Stimulated activated CD8-positive, alpha-beta memory T cell treated with anti-CD3 and anti-CD28 coated beads, Interleukin-4, amount 100 ng/mL, for 48 hours (primary cell): ENCODE data around the gene RICTOR.
"Not testable (repeated sequence)": the region's sequence is repeated elsewhere in the genome, so short reads cannot be mapped to it uniquely, and the experiment has no call there.

ENCODE experiments used
- DNase-seq: peaks from one replicate; pipeline ENCODE4 v3.0.0-alpha.2; 2020

RICTOR gene

DNA sequence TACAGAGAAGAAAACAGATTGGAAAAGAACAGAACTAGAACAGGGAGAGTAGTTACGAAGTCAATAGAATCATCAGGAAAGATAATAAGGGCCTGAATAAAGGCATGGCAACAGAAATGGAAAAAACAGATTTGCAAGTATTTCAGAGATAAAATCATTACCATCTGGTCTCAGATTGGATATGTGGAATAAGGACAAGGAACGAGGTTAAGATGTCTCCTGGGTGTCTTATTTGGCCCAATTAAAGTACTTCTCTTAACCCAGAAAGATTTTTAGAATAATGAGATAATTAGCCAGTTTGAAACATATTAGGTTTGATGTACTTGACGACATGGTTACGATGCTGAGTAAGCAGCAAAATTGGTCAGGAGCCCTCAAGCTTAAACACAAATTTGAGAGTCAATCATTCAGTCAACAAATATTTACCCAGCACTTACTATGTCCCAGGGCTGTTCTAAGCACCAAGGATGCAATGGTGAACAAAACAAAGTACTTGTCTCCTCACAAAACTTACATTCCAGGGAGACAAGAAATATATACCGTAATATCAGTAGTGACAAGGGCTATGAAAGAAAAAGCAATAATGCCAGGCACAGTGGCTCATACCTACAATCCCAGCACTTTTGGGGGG is 18.3 kb downstream of the RICTOR start:
- DNase-seq, result no peak

DNA sequence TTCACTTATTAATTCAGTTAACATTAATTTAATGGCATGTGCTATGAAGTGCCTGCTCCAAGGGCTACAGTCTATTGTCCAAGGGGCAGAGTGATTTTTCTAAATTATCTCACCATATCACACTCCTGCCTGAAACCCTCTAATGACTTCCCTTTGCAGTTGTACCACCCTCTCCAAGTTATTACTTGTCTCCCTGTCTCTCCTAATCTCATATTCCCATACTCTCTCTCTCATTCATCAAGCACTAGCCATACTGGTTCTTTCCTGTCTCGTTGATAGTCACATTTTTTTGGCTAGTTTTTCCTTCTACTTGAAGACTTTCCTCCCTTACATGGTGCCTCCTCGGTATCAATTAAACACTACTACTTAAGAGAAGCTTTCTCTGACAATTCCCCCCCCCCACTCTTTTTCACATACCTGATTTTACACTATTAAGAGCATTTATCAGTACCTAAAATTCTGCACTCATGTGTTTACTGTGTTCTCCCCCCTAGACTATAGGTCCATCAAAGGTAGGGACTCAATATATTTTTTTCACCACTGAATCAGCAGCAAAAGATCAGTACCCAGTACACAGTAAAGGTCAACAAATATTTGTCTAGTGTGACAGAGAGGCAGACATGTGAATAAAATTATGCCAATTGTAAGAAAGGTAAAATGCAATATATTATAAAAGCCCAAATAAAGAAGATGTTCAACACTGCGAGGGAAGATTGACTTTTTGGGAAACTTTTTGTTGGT is 19.0 kb downstream of the RICTOR start:
- DNase-seq, result no peak

DNA sequence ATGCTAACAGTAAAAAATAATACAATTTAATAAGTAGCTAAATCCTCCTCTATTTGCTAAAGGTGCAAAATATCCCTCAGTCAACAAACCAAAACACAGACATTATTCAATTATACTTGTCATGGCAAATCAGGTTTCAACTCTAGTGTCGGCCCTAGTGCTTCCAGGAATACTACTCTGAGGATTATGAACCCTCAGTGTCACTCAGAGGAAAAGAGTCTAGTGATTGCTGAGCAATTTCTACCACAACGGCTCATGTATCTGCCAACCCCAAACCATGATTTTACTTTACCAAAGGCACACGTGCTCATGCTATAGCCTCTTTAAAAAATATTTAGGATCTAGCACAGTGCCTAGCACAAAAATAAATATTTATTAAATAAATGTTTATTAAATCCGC is 21.0 kb downstream of the RICTOR start:
- no peak for DNase-seq

DNA sequence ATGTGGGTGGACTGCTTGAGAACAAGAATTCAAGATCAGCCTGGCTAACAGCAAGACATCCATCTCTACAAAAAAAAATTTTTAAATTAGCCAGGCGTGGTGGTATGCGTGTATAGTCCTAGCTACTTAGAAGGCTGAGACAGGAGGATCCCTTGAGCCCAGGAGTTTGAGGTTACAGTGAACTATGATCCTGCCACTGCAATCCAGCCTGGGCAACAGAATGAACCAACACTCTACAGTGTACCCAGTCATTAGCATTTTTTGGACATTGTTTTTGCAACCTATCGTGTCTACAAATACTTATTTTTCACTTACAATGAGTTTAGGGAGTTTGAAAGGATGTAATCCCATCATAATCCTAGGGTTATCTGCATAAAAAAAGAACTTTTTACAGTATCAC is 22.1 kb downstream of the RICTOR start:
- no peak for DNase-seq

DNA sequence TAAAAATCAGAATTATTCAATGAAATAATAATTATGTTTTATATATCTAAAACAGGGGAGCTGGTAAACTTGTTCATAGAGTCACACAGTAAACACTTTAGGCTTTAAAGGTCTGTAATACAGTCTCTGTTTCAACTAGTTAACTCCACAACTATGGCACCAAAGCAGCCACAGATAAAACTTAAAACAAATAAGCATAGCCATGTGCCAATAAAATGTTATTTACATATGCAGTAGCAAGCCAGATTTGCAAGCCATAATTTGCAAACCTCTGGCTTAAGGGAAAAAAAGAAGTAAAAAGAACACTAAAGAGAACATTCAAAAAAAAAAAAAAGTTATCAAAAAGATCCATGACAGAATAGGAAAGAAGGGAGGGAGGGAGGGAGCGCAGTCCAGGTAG is 24.9 kb downstream of the RICTOR start:
- DNase-seq, result no peak

DNA sequence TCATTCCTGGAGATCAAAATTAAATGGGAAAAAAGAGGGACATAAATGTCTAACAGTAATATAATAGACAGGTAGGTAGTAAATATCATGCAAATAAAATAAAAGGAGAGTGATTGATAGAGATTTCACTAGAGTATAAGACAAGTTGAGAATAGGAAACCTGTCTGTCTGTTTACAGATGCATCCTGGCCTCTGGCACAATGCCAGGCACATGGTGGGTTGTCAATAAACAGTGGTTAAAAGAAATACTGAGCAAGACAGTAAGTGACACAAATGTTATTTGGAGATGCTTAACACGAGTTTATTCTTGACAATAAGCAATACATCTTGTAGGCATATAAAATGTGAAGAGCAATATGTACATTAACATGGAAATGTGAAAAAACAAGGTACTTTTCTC is 33.3 kb downstream of the RICTOR start:
- no peak for DNase-seq

DNA sequence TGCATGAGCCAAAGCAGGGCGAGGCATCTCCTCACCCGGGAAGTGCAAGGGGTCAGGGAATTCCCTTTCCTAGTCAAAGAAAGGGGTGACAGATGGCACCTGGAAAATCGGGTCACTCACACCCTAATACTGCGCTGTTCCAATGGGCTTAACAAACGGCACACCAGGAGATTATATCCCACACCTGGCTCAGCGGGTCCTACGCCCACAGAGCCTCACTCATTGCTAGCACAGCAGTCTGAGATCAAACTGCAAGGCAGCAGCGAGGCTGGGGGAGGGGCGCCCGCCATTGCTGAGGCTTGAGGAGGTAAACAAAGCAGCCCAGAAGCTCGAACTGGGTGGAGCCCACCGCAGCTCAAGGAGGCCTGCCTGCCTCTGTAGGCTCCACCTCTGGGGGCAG is 39.7 kb downstream of the RICTOR start:
- DNase-seq, result not testable (repeated sequence)

DNA sequence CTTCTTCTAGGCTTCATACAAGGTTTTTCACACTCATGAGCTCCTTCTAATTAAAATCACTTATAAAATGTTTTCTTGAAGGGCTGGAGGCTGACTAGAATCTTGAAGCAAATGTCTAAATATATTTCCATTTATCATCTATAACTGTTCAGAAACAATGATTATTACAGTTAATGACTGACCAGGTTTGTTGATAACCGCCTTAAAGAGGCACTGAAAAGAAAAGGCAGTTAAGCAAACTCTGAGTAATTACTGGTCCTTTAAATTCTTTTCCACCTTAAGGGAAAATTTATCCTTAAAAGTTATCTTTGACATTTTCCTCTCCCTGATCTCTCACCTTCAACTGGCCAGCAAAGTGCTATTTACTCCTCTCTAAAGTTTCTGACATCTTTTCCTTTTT is 43.2 kb downstream of the RICTOR start:
- DNase-seq, result no peak

DNA sequence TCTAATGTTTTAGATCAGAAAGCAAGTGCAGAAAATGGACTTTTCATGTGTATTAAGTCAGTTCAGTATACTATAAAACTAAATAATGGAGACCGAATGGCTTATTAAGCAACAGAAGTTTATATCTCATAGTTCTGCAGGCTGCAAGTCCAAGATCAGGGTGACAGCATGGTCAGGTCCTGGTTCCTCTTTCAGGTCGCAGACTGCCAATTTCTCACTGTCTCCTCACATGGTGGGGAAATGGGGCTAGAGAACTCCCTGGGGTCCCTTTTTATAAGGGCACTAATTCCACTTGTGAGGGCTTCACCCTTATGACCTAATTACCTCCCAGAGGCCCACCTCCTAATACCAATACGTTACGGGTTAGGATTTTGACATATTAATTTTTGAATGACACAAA is 48.7 kb downstream of the RICTOR start:
- DNase-seq, result no peak

DNA sequence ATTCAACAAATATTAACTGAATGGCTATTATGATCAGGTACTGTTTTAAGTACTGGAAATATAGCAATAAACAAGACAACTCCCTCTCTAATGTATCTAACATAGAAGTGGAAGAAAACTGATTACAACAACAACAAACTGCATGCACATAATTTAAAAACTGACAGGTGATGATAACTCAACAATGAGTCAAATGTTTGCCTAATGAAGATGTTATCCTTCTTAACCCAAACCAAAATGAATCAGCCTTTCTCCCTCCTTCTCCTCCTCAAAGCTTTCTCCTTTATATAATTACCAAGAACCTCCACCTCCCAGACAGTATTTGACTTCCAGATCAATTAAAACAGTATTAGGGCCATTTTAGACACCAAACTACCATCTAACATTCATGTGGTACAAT is 49.3 kb downstream of the RICTOR start:
- no peak for DNase-seq

DNA sequence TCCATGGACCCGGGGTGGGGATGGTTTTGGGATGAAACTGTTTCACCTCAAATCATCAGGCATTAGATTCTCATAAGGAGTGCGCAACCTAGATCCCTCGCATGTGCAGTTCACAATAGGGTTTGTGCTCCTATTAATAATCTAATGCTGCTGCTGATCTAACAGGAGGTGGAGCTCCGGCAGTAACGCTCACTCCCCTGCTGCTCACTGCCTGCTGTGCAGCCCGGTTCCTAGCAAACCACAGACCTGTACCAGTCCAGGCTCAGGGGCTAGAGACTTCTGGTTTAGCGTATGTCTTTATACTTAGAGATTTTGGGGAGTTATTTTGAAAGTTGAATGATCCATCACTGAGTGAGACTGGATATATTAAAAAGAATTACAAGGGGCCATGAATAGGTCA is 50.2 kb downstream of the RICTOR start:
- no peak for DNase-seq

DNA sequence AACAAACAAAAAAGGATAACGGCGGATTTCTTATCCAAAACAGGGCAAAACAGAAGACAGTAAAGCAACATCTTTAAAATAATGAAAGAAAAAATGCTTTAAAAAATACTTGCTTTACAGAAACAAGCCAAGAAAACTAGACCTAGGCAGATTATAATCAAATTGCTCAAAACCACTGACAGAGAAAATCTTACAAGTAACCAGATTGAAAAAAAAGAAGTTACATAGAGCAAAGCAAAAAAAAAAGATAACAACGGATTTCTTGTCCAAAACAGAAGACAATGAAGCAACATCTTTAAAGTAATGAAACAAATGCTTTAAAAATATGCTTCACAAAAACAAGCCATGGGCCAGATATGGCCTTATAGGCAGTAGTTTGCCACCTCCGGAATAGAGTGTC is 51.1 kb downstream of the RICTOR start:
- DNase-seq, result no peak

DNA sequence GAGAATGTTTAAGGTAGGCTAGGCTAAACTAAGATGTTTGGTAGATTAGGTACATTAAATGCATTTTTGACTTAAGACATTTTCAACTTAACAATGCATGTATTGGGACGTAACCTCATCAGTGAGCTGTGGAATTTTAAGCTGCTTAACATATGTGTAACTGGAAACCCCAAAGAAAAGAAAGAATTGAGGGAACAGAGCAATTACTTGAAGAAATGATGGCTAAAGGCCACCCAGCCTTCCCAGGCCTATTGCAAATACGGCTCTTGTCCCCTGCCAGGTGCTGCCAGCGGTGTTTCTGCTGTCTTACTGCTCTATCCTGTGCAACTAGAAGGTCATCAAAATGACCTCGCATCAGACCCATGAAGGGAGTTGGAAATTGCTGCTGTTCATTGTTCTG is 52.0 kb downstream of the RICTOR start:
- DNase-seq, result no peak

DNA sequence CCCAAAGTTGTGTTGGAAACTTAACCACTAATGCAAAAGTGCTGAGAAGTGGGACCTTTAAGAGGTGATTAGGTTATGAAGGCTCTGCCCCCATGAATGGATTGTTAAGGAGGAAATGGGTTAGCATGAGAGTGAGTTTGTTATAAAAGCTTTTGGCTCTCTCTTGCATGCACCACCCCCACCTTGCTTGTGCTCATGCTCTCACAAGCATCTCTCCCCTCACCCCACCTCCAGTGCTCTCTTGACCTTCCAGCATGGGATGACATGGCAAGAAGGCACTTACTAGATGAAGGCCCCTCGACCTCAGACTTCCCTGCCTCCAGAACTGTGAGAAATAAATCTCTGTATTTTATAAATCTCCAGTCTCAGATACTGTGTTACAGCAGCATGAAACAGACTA is 52.8 kb downstream of the RICTOR start:
- no peak for DNase-seq

DNA sequence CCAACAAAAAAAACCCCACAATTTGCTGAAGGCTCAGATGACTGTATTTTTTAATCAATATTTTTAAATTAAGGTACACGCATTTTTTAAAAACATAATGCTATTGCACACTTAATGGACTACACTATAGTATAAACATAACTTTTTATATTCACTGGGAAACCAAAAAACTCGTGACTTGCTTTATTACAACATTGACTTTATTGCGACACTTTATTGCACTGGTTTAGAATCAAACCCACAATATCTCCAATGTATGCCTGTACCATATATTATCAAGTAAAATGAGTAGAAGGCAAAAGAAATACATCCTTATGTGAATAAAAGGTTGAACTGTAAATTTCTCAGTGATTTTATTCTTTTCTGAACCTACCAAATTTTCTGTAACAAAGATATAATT is 53.7 kb downstream of the RICTOR start:
- DNase-seq, result no peak

DNA sequence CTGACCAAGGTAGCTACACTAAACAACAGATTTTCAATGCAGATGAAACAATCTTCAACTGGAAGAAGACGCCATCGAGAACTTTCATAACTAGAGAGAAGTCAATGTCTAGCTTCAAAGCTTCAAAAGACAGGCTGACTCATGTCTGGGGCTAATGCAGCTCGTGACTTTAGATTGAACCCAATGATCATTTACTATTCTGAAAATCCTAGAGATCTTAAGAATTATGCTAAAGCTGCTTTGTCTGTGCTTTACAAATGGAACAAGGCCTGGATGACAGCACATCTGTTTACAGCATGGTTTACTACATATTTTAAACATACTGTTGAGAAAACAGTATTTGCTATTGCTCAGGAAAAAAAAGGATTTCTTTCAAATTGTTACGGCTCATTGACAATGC is 54.9 kb downstream of the RICTOR start:
- no peak for DNase-seq

DNA sequence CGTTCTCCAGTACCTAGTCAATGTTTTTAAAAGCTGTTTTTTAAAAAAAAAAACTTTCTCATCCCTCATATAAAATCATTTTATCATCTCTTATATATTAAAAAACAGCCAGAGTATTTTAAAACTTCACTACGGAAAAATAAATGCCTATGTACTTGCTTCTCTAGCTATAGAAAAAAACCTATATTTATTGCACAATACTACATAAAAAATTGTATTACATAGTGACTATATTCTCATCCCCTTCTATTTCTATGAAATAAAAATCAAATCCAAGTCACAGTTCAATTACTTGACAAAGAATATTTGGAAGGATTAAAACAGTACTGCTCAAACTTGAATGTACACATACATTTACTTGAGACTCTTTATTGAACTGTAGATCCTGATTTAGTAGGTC is 56.7 kb downstream of the RICTOR start:
- no peak for DNase-seq

DNA sequence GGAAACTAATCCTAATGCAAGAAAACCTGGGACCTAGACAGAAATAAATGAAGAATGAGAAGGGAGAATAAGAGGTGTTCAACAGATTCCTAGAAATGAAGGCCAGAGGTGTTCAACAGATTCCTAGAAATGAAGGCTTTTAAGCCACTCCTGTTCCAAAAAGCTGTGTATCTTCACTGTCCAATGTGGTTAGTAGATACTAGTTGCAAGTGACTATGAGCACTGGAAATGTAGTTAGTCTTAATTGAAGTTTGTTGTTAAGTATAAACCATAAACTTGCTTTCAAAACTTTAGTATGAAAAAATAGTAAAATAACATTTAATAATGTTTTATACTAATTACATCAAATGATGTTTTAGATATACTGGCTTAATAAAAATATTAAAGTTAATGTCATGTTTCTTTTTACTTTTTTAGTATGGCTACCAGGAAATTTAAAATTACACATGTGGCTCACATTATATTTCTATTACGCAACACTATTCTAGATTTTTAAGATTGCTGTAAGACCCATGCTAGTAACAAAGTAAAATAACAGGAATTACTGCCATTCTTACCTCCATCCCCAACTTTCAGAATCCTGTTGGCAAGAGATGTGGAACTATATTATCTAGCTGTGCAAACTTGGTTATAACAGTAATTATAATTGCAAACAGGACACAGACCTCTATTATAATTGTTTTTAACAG is 57.5 kb downstream of the RICTOR start:
- no peak for DNase-seq

DNA sequence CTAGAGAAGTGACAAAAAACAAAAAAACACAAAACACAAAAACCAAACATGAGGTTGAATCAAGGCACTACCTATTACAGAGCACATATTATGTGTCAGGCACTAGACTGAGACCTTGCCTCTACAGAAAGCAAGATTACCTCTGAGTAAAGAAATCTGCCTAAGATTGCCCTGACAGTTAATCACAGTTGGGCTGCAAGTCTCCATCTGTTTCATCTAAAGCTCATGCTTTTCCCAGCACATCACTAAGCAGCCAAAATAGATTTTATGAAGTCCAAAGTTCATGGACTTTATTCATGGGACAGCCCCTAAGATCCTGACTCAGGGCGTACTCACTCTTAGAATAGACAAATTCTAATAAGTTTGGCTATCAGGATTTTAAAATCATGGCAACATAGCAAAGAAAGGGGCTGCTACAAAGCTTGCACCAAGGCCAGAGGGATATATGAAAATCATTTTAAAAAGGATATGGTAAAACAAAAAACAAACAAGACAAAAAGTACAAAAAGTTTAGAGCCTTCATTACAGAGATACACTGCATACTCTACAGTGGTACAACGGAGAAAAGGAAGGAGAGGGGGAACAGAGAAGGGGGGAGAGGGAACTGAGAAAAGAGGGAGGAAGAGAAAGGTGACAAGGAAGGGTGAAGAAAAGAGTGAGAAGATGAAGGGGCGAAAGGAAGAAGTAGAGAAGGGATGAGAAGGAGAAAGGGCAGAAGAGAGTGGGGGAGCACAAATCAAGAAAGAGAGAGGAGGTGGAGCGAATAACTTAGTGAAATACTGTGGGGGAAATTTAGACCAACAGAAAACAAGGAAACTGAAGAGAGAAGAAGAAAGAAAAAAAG is 58.2 kb downstream of the RICTOR start:
- DNase-seq, result no peak

DNA sequence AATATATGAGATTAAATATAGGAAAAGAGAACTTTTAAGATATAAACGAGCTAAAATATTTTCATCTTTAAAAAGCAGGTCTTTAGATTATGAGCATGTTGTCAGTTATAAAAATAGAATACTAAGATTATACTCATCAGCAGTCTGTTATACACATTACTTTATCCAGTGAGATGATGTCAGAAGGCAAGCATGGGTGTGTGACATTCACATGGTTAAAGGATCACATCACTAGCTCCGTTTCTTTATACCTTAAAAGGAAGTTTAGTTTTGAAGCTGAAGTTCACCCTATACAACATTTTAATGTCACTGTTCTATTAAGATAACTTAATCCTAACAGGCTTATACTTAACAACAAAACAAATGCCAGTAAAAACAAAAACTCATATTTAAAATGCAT is 59.6 kb downstream of the RICTOR start:
- DNase-seq, result no peak

DNA sequence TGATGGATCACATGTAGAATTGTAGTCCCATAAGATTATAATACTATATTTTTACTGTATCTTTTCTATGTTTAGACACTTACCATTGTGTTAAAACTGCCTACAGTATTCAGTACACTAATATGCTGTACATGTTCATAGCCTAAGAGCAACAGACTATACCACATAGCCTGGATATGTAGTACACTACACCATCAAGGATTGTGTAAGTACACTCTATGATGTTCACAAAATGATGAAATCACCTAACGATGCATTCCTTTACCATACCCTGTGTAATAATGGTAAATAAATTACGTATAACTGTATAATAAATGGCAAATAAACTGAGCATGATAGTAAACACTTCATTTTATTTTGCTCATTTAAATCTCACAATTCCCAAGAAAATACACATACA is 60.3 kb downstream of the RICTOR start:
- DNase-seq, result no peak

DNA sequence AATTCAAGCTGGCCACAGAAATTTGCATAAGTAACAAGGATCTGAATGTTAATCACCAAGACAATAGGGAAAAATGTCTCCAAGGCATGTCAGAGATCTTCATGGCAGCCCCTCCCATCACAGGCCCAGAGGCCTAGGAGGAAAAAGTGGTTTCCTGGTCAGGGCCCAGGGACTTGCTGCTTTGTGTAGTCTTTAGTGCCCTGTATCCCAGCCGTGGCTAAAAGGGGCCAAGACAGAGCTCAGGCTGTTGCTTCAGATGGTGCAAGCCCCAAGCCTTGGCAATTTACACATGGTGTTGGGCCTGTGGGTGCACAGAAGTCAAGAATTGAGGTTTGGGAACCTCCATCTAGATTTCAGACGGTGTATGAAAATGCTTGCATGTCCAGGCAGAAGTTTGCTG is 63.2 kb downstream of the RICTOR start:
- DNase-seq, result not testable (repeated sequence)

DNA sequence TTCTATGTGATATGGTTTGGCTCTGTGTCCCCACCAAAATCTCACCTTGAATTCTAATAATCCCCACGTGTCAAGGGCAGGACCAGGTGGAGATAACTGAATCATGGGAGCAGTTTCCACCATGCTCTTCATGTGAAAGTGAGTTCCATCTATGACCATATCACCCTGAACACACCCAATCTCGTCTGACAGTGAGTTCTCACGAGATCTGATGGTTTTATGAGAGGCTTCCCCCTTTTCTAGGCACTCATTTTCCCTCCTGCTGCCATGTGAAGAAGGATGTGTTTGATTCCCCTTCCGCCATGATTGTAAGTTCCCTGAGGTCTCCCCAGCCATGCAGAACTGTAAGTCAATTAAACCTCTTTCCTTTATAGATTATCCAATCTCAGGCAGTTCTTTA is 64.2 kb downstream of the RICTOR start:
- no peak for DNase-seq

DNA sequence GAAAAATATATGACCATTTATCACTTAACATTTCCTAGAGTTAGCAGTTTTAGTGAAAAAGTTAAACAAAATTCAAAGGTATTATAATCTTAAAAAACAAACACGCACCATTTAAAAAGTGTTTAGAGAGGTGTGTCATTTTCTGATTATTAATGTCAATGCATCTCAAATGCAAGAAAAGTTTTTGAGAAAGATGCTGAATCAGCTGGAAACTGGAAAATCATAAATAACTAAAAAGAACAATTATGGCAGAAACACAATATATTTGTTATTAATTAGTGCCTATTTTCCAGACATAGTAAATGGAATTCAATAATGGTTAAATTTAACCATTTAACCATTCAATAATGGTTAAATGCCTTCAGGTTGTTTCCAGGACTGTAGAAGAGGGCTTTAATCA is 64.9 kb downstream of the RICTOR start:
- no peak for DNase-seq
